ENCODE data around the gene HSPB1. TPM values are rescaled to one million over a fixed set of nuclear protein-coding genes. Genes with fewer than 3 reads are reported as not detected.

The HSPB1 gene
- total and polyA plus RNA-seq, 2 experiments from 2014 or later = 48.1 to 437 TPM

DNA sequence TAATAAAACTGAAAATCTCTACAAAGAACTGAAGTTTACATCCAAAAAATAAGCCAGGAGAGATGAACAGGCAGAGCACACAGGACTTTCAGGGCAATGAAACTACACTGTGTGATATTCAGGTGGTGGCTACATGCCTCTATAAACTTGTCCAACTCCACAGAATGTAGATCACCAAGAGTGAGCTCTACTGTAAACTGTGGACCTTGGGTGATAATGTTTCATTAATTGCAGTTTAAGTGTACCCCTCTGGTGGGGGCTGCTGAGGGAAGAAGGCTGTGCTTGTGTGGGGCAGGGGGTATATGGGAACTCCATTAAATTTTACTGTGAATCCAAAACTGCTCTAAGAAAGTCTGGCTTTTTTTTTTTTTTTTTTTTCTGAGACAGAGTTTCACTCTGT is 33.6 kb downstream of the HSPB1 start:
- H3K9me2 ChIP-seq (ENCODE audit: insufficient read depth) = no peaks in the 10 kb centered on the region
- no peaks in the 10 kb centered on the region for H3K27me3 ChIP-seq (ENCODE audit: insufficient read depth)
- H3K36me3 ChIP-seq (ENCODE audit: insufficient read depth) = no peaks in the 10 kb centered on the region
- H4K20me1 ChIP-seq (replicated peaks; ENCODE audit: insufficient read depth) = peaks cover 92% of the 10 kb centered on the region
- H3K4me2 ChIP-seq = no peak overlapping the region
- peaks cover 44% of the 10 kb centered on the region; the same call in 2 of the 3 replicates for H3K4me1 Mint-ChIP-seq
- no peaks in the 10 kb centered on the region for H3K9me3 Mint-ChIP-seq
- H3K4me3 Mint-ChIP-seq = no peak overlapping the region
- no peak for ATAC-seq
- no peak overlapping the region for H3K4me3 ChIP-seq
- no peak overlapping the region for H3K27ac Mint-ChIP-seq
- H2AFZ ChIP-seq = no peak overlapping the region
- H3F3A ChIP-seq (replicated peaks; ENCODE audit: low read depth) = peaks cover 17% of the 10 kb centered on the region
- TF ChIP-seq NANOG (IDR thresholded peaks at IDR 0.05; ENCODE audit: borderline replicate concordance) = no peak
- TF ChIP-seq EZH2phosphoT487 (IDR thresholded peaks at IDR 0.05; ENCODE audit: unreplicated experiment) = no peak
- TF ChIP-seq, protein P1, sequence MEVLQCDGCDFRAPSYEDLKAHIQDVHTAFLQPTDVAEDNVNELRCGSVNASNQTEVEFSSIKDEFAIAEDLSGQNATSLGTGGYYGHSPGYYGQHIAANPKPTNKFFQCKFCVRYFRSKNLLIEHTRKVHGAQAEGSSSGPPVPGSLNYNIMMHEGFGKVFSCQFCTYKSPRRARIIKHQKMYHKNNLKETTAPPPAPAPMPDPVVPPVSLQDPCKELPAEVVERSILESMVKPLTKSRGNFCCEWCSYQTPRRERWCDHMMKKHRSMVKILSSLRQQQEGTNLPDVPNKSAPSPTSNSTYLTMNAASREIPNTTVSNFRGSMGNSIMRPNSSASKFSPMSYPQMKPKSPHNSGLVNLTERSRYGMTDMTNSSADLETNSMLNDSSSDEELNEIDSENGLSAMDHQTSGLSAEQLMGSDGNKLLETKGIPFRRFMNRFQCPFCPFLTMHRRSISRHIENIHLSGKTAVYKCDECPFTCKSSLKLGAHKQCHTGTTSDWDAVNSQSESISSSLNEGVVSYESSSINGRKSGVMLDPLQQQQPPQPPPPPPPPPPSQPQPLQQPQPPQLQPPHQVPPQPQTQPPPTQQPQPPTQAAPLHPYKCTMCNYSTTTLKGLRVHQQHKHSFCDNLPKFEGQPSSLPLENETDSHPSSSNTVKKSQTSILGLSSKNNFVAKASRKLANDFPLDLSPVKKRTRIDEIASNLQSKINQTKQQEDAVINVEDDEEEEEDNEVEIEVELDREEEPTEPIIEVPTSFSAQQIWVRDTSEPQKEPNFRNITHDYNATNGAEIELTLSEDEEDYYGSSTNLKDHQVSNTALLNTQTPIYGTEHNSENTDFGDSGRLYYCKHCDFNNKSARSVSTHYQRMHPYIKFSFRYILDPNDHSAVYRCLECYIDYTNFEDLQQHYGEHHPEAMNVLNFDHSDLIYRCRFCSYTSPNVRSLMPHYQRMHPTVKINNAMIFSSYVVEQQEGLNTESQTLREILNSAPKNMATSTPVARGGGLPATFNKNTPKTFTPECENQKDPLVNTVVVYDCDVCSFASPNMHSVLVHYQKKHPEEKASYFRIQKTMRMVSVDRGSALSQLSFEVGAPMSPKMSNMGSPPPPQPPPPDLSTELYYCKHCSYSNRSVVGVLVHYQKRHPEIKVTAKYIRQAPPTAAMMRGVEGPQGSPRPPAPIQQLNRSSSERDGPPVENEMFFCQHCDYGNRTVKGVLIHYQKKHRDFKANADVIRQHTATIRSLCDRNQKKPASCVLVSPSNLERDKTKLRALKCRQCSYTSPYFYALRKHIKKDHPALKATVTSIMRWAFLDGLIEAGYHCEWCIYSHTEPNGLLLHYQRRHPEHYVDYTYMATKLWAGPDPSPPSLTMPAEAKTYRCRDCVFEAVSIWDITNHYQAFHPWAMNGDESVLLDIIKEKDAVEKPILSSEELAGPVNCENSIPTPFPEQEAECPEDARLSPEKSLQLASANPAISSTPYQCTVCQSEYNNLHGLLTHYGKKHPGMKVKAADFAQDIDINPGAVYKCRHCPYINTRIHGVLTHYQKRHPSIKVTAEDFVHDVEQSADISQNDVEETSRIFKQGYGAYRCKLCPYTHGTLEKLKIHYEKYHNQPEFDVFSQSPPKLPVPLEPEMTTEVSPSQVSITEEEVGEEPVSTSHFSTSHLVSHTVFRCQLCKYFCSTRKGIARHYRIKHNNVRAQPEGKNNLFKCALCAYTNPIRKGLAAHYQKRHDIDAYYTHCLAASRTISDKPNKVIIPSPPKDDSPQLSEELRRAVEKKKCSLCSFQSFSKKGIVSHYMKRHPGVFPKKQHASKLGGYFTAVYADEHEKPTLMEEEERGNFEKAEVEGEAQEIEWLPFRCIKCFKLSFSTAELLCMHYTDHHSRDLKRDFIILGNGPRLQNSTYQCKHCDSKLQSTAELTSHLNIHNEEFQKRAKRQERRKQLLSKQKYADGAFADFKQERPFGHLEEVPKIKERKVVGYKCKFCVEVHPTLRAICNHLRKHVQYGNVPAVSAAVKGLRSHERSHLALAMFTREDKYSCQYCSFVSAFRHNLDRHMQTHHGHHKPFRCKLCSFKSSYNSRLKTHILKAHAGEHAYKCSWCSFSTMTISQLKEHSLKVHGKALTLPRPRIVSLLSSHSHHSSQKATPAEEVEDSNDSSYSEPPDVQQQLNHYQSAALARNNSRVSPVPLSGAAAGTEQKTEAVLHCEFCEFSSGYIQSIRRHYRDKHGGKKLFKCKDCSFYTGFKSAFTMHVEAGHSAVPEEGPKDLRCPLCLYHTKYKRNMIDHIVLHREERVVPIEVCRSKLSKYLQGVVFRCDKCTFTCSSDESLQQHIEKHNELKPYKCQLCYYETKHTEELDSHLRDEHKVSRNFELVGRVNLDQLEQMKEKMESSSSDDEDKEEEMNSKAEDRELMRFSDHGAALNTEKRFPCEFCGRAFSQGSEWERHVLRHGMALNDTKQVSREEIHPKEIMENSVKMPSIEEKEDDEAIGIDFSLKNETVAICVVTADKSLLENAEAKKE (CRISPR knock-in tag; IDR thresholded peaks at IDR 0.05) = no peak
- TF ChIP-seq EZH2 (IDR thresholded peaks at IDR 0.05; ENCODE audit: low read depth, unreplicated experiment) = no peak
- no peak for TF ChIP-seq CTCF (conservative IDR thresholded peaks at IDR 0.05; ENCODE audit: low read depth in 2 of 2)
- peaks cover 100% of the 10 kb centered on the region for H3K79me2 ChIP-seq (replicated peaks; ENCODE audit: insufficient read depth)
- peaks cover 78% of the 10 kb centered on the region for H3K36me3 Mint-ChIP-seq (ENCODE audit: low read depth)
- H3K4me1 ChIP-seq (ENCODE audit: insufficient read depth) = peaks cover 11% of the 10 kb centered on the region
- no peak for DNase-seq (ENCODE audit: low spot score)
- peak overlapping the region; percentile 65 for H3K27ac ChIP-seq (ENCODE audit: low read depth)
- H3K27me3 Mint-ChIP-seq (ENCODE audit: insufficient read depth, low read depth, poor library complexity) = peaks cover 4% of the 10 kb centered on the region
